HL-60/S4 (cell line): Measurements from ENCODE around the gene POLR3G.

Experiments
- in situ Hi-C: fragments of 300-500 bp; cut with MboI; formaldehyde crosslinking; loops from 2 replicates; pipeline ENCODE4 v1.14.3; 2022; ENCODE audit warnings: low sequenced_read_pairs

The POLR3G gene, protein sequence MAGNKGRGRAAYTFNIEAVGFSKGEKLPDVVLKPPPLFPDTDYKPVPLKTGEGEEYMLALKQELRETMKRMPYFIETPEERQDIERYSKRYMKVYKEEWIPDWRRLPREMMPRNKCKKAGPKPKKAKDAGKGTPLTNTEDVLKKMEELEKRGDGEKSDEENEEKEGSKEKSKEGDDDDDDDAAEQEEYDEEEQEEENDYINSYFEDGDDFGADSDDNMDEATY

DNA sequence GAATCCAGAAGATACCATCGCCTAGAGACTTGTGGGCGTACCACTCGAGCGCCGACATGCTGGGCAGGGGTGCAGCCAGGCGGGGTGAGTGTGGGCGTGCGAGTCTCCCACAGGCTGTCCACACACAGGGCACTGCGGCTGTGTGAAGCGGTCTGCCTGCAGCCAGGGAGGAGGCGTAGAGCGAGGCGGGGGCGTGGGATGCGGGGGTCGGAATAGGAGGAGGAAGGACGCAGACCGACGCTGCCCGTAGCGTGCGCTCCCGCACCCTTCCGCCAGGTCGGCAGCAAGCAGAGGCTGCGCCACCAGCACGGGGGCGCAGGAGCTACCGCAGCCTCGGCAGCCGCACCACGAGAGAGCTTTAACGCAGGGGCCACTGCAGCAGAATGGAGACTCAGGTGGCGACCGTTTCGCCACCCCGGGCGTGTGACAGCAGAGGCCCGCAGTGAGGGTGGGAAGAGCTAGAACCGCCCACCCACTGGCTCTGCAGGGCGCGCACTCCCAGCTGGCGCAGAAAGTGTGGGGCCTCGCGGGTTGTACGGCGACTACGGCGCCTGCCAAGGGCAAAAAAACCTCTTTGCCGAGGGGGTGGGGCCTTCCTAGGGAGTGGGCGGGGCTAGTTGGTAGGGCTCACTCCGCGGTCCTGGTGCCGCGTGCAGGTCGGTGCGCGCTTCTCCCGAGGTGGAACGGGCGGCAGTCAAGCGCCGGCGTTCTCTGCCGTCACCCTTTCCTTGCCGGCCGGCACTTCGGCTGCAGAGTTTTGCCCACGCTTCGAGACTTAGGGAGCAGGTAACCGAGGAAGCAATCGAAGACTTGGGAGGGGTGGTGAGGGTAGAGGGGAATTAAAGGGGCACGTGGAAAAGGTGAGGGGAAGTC, at the start of gene POLR3G, which contains the start of gene MBLAC2:
Gene POLR3G, plus strand, starts transcription at position 630 of the 873 bp plus-strand sequence. CDS start 10,704 bp downstream, outside the sequence.
Gene MBLAC2, minus strand, starts transcription at position 537 of the 873 bp plus-strand sequence. Its CDS starts 479 bp downstream, at position 58.
- in situ Hi-C loops, result no loop called here

DNA sequence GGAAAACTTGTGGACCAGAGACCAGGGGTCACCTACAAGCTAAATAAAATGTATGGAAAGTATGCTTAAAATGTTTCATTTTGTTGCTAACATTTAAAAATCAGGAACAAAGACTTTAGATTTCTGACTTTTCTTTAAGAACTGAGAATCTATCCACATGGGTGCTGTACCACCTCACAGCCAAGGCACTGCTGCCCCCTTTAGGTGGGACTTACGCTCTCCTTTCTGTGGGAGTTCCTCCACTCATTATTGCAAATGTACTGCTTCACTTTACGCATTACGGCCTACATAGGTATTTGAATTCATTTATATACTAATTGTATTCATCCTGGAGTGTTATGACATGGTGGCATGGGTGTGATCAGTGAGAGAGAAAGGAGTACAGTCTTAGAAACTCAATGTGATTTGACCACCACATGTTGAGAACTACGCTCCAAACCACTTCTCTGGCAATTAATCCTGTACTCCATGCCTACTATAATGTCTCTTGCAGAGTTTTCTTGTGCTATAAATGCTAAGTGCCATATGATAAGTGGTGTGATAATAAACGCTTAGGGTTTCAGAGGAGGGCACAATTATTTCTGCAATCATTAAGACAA, 40.4 kb upstream of the POLR3G start:
- in situ Hi-C loops, result no loop called here

DNA sequence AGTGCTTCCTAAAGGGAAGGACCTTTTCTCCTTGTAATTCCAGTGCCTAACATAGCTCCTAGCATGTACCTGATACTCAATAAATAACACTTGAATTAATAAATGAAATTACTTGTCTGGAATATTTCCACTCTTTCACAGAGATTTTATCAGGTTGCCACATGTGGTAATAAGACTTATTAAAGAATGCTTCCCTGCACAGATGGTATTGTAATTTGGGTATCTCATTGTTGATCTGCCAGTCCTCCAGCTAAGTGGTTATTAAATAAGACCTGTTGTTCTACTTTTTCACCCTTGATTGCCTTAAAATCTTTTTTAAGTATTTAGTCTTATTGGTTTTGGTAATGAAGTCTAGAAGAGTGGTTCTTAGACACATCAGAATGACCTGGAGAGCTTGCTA, 37.0 kb upstream of the POLR3G start:
- in situ Hi-C loops, result no loop called here

DNA sequence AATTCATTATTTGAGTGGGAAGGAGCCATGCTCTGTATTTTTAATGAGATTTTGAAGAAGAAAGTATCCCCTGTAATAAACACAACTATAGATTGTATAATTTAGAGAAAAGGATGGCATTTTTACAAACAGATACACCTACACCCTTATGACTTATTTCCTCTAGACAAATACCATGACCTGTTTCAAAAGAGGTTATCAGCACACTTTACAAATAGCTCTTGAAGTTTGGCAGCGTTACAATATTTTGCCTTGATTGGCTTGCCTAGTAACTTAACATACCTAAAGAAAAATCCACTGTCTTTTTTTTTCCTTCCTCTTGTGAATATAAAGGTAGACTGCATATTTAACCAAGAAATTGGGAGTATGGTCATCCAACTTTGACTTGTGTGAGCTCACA, 36.6 kb upstream of the POLR3G start:
- in situ Hi-C loops, result no loop called here

DNA sequence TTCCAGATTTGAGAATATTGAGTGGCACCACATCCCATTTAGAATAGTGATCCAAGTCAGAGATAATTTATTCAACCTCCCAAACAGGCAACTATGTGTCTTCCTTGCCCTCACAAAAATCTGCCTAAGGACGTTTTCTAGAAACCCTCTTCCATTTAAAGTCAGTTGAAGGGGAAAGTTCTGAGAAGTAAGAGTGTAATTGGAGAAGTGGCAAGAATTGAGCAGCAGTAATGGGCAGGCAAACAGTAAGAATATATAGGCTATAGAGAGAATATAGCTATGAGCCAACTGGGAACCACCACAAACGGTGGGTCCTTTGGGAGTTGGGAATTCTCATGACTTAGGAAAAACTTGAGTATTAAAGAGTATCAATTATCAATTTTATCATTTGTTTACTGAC, 34.0 kb upstream of the POLR3G start:
- in situ Hi-C loops, result no loop called here

DNA sequence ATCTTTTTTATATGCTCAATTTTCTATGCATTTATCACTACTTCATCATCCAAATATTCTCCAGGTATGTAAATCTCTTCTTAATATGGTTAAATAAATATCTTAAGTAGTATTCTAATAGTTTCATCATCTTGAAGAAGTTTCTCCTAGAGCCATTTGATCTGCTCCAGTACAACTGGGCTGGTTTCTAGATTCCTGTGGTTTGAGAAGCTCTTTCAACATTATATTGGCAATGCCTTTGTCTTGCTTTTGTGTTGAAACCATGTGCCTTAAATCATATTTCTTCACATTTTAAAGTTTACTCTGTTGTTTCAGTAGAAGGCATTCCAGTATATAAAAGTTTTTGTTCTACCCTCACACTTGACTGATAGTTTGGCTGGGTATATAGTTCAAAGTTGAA, 27.7 kb upstream of the POLR3G start:
- in situ Hi-C loops, result no loop called here

DNA sequence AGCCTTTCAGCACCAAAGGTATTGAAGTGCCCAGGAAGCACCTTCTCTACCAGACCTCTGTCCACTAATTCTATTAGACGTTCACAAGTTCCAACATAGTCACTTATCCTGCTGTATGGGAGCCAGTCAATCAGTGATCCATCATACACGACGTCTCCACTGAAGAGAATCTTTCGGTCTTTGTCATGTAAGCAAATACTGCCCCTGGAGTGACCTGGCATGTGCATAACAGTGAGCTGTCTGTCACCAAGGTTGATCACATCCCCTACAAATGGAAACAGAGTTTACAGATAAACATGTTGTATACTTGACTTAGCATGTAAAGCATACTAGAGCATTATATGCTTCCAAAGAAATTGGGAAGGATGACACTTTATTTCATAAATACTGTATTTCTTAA, 13.4 kb upstream of the POLR3G start:
- in situ Hi-C loops, result no loop called here

DNA sequence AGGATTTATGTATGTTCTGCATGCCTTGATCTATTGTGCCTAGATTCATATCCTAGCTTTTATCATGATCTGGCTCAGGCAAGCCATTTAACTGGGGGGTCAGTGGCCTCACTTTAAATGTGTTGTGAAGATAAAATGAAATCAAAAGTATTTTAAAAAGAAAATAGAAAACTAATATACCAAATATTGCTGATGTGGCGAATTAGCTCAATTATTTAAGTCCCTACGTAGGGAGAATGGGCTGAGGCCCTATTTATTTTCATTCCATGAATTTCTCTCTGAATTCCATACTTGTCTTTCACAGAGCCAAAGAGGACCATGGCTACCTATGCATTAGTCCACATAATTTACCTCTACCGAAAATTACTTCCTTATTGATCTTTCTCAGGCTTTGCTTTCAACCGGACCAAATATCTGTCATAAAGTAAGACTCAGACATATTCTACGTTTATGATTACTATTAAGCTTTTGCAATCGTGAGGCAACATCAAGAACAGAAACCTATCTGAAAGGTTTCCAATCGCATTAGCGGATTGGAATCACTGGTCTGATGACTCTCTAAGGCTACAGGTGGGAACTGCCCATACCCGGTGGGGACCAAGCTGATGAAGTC, 1.8 kb upstream of the POLR3G start:
- in situ Hi-C loops, result no loop called here

DNA sequence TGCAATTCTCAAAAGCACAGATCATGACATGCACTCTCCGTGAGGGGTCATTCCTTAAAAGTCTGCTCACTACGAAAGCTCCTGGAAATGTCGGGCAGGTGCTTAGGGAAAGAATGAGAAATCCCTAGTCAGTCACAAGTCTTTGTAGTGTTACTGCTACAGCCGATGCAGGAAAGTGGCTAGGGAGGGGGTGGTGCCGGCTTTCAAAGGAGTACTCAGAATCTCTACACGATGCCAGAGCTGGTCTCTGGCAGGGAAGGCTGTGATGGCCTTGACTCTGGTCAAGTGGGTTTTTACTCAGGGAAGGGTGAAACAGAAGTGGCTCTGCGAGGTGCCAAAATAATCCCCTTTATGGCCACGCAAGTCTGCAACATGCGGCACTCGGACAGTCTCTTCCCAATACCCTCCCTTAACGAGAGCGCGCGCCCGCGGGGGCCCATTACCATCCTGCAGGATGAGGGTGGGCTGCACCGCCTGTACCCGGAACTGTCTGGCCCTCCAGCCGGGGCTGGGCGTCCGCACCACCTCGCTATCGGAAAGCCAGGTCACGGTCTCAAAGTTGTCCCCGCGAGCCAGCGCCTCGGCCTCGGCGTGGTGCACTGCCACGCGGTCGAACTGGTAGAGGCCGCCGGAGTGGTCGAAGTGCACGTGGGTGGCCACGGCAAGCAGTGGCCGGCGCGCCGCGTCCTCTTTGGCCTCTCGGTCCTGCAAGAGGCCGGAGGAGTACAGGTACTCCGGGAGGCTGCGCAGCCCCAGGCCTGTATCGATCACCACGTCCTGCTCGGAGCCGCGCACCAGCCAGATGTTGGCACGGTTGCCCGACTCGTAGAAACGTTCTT, 1.0 kb upstream of the POLR3G start:
- in situ Hi-C loops, result no loop called here

DNA sequence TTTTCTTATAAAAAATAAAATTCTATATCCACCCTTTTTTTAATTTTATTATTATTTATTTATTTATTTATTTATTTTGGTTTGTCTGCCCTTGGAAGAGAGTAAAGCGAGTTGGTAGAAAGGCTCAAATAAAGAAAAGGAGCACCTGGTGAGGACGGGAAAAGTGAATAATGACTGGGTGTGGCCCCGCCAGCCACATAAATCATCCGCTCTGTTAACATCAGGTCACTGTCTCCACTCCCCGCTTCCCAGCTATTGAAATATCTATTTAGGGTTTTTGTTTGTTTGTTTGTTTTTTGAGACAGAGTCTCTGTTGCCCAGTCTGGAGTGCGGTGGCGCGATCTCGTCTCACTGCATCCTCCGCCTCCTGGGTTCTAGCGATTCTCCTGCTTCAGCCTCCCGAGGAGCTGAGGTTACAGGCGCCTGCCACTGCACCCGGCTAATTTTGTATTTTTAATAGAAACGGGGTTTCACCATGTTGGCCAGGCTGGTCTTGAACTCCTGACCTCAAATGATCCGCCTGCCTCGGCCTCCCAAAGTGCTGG, 844 bp downstream of the POLR3G start:
- in situ Hi-C loops, result no loop called here

DNA sequence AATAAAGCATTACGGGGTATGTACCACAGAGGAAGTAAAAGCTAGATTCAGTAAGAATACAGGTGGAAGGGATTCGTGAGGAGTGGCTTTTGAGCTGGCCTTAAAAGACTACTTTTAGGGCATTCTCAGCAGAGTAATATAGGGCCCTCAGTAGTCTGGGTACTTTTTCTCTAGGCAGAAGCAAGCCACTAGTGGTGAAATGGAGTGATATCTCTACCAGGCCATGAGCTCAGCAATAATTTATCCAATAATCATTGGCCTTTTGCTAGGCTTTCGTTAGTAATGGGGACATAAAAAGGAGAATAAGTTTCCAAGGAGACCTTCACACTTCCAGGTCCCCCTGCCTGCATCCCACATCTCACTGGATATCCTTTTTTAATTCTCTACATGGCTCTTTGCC, 1.7 kb downstream of the POLR3G start:
- in situ Hi-C loops, result no loop called here

DNA sequence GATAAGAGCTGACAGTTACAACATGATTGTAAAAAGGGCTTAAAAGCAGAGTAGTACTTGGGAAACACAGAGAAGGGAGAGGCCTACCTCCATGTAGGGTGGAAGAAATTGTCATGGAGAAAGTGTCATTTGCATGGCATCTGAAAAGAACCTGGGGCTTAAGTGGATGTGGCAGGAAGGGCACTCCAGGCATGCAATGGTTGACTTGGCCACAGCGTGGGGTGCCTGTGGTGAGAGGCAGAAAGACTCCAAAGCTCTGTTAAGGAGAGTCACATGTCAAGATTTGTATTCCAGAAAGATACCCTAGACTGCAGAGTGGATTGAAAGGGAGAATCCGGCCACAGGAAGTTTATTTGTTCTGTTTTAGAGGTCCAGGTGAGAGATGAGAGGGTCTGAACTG, 2.4 kb downstream of the POLR3G start:
- in situ Hi-C loops, result no loop called here

DNA sequence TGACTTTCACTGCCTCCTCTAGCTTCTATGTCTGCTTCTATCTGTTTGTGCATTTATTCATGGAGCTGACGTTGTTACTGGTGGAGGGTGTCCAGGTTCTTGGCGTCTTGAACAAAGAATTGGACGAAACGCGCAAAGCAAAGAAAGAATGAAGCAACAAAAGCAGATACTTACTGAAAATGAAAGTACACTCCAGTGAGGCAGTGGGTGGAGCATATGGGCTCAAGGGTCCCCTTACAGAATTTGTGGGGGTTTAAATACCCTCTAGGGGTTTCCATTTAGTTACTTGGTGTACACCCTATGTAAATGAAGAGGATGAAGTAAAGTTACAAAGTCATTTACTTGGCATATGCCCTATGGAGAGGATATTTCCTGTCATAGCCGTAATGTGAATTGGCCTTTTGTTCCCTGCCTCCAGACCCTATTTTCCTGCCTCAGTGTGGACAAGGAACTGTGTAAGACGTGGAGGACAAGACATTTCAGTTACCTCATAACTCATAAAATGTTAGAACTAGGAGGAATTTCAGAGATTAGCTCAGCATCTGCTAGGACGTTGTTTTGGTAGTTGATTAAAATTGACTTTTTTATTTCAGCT, 3.1 kb downstream of the POLR3G start:
- in situ Hi-C loops, result no loop called here

DNA sequence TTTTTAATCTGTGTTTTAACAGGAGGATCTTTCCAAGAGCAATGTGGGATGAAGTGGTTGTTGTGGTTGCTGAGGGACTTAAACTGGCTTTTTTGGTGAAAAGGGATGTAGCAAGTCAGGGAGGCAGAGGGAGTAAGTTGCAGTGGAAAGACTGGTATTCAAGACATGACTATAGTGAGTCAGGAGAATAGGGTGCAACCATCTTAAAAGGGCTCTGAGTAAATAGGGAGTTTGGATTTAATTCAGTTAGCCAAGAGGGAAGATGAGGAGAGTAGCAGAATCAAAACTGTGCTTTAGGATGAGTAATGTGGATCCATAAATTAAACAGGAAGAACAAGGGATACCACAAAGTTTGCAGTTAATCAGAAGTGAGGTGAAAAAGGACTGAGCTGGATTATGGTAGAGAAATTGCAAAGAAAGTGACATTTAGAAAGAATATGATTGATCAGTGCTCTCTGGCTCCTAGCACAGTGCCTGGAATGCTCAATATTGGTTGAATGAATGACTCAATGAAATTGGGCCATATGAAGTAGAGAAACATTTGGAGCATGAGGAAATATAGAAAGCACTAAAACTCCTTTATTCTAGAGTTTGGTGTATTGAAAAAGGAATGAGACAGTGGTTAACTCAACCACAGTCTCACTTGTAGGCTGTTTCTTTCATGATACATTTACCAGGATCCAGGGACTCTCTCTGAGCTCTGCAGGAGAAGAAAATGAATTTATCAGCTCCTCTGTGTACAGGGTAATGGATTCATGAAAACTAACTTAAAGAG, 5.1 kb downstream of the POLR3G start:
- in situ Hi-C loops, result no loop called here

DNA sequence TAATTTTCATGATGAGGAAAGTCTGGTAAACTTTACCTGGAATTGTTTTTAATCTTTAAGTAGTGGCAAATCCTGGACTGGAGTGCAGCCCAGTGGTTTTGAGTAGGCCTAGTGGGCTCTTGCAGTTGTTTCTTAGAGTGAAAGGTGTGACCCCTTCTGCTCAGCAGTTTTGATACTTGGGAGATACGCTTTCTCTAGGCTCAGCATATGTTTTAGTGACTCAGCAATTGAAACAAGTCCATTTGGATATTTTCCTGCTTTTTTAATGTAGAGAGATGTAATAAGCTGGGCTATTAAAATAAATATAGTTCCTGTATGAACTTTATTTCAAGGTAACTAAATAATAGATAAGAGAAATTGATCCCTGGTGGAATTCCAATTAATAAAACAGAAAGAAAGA, 6.0 kb downstream of the POLR3G start:
- in situ Hi-C loops, result no loop called here

DNA sequence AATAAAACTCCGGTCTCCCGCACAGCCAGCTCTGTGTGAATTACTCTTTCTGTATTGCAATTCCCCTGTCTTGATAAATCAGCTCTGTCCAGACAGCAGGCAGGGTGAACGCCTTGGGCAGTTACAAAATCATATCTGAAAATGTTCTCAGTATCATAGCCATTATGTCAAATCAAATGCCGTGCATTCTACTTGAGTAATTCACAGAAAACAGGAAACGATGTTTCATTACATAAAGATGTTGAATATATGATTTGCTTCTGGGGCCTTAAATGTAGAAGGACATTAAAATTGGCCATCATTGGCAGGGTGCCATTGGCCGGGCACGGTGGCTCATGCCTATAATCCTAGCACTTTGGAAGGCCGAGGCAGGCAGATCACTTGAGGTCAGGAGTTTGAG, 8.5 kb downstream of the POLR3G start:
- in situ Hi-C loops, result no loop called here

DNA sequence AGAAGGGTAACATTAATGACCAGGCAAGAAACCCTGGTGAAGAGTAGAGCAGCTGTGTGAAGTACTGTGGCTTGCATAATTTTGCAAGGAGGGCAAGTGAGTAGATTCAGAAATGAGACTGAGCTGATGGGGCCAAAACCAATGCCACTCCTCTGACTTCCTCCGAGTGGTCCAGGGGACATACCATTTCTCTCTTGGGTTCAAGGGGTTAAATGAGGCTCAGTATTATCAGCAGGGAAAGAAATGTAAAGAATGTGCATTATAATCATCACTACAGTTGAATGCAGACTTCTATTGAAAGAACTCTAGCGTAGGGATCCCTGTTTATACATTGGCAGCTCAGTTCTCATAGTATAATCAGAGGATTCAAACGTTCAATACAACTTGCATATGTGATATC, 9.9 kb downstream of the POLR3G start:
- in situ Hi-C loops, result no loop called here

DNA sequence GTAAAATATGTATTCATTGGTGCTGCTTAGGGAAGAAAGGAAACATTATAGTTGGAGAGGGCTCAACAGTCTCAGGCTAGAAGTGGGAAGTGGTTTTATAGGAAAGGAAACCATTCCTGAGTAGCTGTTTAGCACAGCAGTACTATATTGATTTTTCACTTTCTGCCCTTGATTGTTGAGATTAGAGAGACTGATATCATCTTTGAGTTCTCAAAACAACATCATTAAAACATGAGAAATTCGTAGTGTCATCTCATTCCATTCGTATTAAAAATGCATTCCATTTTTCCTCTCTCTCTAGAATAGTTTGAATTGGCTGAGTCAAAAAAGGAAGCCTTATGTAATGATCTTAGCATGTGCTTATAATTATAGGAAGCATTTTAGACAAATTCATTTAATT, 14.1 kb downstream of the POLR3G start:
- in situ Hi-C loops, result no loop called here

DNA sequence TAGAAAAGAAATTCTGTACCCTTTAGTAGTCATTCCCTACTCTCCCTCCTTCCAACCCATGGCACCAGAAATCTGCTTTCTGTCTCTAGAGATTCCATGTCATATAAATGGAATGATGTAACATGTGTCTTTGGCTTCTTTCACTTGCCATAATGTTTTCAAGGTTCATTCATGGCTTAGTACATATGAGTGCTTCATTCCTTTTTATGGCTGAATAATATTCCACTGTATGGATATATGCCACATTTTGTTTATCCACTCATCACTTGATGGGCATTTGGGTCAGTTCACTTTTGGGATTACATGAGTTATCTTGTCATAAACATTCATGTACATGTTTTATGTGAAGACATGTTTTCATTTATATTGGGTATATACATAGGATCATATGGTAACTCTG, 19.4 kb downstream of the POLR3G start:
- in situ Hi-C loops, result no loop called here
